ENCODE data around the gene CPSF2. TPM values are rescaled to one million over a fixed set of nuclear protein-coding genes. Genes with fewer than 3 reads are reported as not detected.

Gene CPSF2
- total and polyA plus RNA-seq, 2 of the 13 experiments (the other 11 are each of a cell fraction or from before 2014, with no cell fraction given): 14.3 to 67.9 TPM

DNA sequence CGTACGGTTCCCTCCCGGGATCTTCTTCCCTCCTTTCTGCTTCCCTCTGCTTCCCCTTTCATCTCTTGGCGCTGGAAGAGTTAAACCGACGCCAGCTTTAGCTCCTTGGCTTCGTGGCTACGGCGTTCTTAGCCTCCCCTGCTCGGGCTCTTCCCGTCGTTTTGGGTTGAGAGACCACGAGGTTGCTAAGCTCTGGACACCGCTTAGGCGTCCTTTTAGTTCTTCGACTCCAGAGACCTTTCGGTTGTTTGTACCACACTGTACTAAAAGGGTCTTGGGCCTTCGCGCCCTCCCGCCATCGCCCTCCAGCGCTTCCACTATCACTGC, 545 bp downstream of the CPSF2 start (continued):
- TF ChIP-seq ZNF235 (CRISPR knock-in tag; IDR thresholded peaks at IDR 0.05; ENCODE audit: borderline replicate concordance): no peak
- TF ChIP-seq ZFP90 (CRISPR knock-in tag; IDR thresholded peaks at IDR 0.05; ENCODE audit: borderline replicate concordance): 0 out of 2 replicates have a peak, but pooled peaks have one; percentile 2
- TF ChIP-seq JUND (CRISPR knock-in tag; IDR thresholded peaks at IDR 0.05): 0 out of 2 replicates have a peak, but pooled peaks have one; percentile 2
- TF ChIP-seq GTF2F1 (IDR thresholded peaks at IDR 0.05; ENCODE audit: low read length): no peak
- TF ChIP-seq SMAD9 (CRISPR knock-in tag; IDR thresholded peaks at IDR 0.05): 0 out of 2 replicates have a peak, but pooled peaks have one; percentile 0
- 0 out of 2 replicates have a peak, but pooled peaks have one; percentile 4 for TF ChIP-seq ZNF773 (CRISPR knock-in tag; IDR thresholded peaks at IDR 0.05; ENCODE audit: borderline replicate concordance)
- 0 out of 2 replicates have a peak, but pooled peaks have one; percentile 8 for TF ChIP-seq ZNF777 (CRISPR knock-in tag; IDR thresholded peaks at IDR 0.05)
- 0 out of 2 replicates have a peak, but pooled peaks have one; percentile 7 for TF ChIP-seq ZNF709 (CRISPR knock-in tag; IDR thresholded peaks at IDR 0.05)
- 0 out of 2 replicates have a peak, but pooled peaks have one; percentile 6 for TF ChIP-seq ZSCAN20 (CRISPR knock-in tag; IDR thresholded peaks at IDR 0.05; ENCODE audit: borderline replicate concordance)
- TF ChIP-seq SPEN (CRISPR knock-in tag; IDR thresholded peaks at IDR 0.05; ENCODE audit: low read depth): no peak
- TF ChIP-seq SAFB2 (CRISPR knock-in tag; IDR thresholded peaks at IDR 0.05; ENCODE audit: borderline replicate concordance, low read depth): 0 out of 2 replicates have a peak, but pooled peaks have one; percentile 26
- no peak for TF ChIP-seq KDM6A (CRISPR knock-in tag; IDR thresholded peaks at IDR 0.05; ENCODE audit: low read depth)
- TF ChIP-seq GLI4 (CRISPR knock-in tag; IDR thresholded peaks at IDR 0.05; ENCODE audit: borderline replicate concordance): no peak
- peak; percentile 50 for TF ChIP-seq ZFY (CRISPR knock-in tag; IDR thresholded peaks at IDR 0.05)
- peak; percentile 91 for TF ChIP-seq ZNF652 (CRISPR knock-in tag; IDR thresholded peaks at IDR 0.05; ENCODE audit: borderline replicate concordance, low read depth)
- TF ChIP-seq ZFAT (CRISPR knock-in tag; conservative IDR thresholded peaks at IDR 0.05): 0 out of 2 replicates have a peak, but pooled peaks have one; percentile 10

DNA sequence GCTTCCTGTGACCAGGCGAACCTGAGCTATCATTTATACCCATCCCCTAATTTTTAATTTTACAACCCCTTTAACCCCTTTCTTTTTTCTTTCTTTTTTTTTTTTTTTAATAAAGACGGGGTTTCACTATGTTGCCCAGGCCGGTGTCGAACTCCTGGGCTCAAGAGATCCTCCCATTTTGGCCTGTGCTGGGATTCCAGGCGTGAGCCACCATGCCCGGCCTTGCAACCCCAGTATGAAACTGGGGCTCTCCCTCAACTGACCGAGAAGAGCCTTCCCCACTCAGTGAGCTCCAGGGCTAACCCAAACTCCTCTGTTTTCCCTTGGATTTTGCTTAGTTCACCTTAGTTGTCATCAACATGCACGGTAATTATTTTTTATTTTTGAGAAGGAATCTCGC, 992 bp downstream of the CPSF2 start:
- H3K4me3 ChIP-seq (replicated peaks in 1 of 3; ENCODE audit: insufficient read depth in 1 of 3, low read depth in 2 of 3, low read length in 3 of 3): peak overlapping the region; percentile 89 to 97 (median 90)
- no peaks in the 10 kb centered on the region for H3K9me3 ChIP-seq (ENCODE audit: low read length)
- no peak overlapping the region for H2AFZ ChIP-seq (ENCODE audit: low read length)
- peaks cover 24% of the 10 kb centered on the region for H3K79me2 ChIP-seq (ENCODE audit: insufficient read depth, low read length)
- TF ChIP-seq ZBTB21 (CRISPR knock-in tag; IDR thresholded peaks at IDR 0.05) (no peak), ZNF841 (CRISPR knock-in tag; IDR thresholded peaks at IDR 0.05; ENCODE audit: borderline replicate concordance) (0 out of 2 replicates have a peak, but pooled peaks have one; percentile 1), GATAD2A (CRISPR knock-in tag; IDR thresholded peaks at IDR 0.05) (no peak)
- TF ChIP-seq, protein P1, sequence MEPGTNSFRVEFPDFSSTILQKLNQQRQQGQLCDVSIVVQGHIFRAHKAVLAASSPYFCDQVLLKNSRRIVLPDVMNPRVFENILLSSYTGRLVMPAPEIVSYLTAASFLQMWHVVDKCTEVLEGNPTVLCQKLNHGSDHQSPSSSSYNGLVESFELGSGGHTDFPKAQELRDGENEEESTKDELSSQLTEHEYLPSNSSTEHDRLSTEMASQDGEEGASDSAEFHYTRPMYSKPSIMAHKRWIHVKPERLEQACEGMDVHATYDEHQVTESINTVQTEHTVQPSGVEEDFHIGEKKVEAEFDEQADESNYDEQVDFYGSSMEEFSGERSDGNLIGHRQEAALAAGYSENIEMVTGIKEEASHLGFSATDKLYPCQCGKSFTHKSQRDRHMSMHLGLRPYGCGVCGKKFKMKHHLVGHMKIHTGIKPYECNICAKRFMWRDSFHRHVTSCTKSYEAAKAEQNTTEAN (CRISPR knock-in tag; conservative IDR thresholded peaks at IDR 0.05): no peak
- H3K4me1 ChIP-seq (ENCODE audit: insufficient read depth, low read length): peaks cover 37% of the 10 kb centered on the region
- BruUV-seq (replicated peaks): no TSS peak
- DNase-seq (ENCODE audit: low spot score): no peak
- WGBS (ENCODE audit: low lambda C conversion rate): 37% methylated on average over 9 of the region's 9 CpGs
- ChIA-PET CTCF (ENCODE audit: low intra/inter-chr PET ratio, low total read pairs) (no interaction called here), POLR2A (interaction anchor here (1.3 to 3.9 kb wide), 4 partner anchors 11 to 22 kb away, joined by 5 to 93 read pairs (median 6); partner anchors contain the start of gene ATXN3)
- no peaks in the 10 kb centered on the region for H4K20me1 ChIP-seq (ENCODE audit: insufficient read depth, low read length)
- no peak for ATAC-seq
- H3K27ac ChIP-seq (ENCODE audit: extremely low read length, insufficient read depth, low read length): peak overlapping the region; percentile 94
- intact Hi-C loops (cut with micrococcal nuclease; ENCODE audit: unreplicated experiment) (no loop called here), in situ Hi-C loops (cut with HindIII; ENCODE audit: extremely low pct_ligation_motif_present, low pct_unique_long_range_greater_than_20kb) (no loop called here)
- FAIRE-seq: no peak
- H3K4me2 ChIP-seq (ENCODE audit: low read depth, low read length): peak overlapping the region; percentile 88
- H3K27me3 ChIP-seq (ENCODE audit: control insufficient read depth in 1 of 2, insufficient read depth in 2 of 2, low read length in 2 of 2): no peaks in the 10 kb centered on the region; a peak in 1 of 5 replicates
- peak overlapping the region; percentile 100 for H3K9ac ChIP-seq (ENCODE audit: insufficient read depth, low read depth, low read length)
- H3K36me3 ChIP-seq (replicated peaks in 1 of 2; ENCODE audit: control insufficient read depth in 1 of 2, insufficient read depth in 2 of 2, low read length in 2 of 2): peaks cover 0 to 3% of the 10 kb centered on the region in 2 experiments; a peak in 3 of 5 replicates
